HG02938 (cell line): ENCODE measurements around the gene COL6A6.
"Not testable (repeated sequence)": the region's sequence is repeated elsewhere in the genome, so short reads cannot be mapped to it uniquely, and the experiment has no call there.

Experiments used
- ATAC-seq: cut with Tn5 transposase; IDR thresholded peaks from one replicate; pipeline ENCODE4 v1.9.1; 2021; ENCODE audit warnings: mild to moderate bottlenecking, moderate library complexity; ENCODE audit not compliant: unreplicated experiment

The COL6A6 gene

GRCh38 chr3:130533247-130533646, 16.3 kb downstream of the COL6A6 start:
- ATAC-seq: no peak

DNA sequence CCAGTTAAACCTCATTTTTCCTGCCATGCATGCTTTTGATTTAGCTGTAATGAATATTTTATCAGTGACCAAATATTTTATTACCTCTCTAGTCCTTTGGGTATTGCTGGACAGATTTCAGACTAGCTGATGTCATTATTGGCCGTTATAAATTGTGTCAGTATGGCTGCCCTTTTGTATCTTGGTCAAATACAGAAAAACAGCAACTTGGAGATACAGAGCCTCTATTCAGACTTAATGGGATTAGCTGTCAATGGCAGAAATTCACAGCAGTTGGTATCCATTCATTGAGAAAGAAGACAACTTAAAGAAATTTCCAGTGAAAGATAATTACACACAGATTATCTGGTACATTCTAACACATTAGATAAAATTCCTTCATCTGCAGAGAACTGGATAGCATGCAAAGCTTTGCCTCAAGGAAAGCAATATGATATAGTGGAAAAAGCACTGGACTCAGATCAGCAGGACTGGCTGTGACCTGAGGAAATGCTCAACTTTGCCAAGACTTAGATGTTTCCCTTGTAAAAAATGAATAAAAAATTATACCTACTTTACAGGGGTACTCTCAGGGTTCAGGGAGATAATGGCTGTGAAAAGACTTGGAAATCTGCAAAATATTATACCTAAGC, 20.8 kb downstream of the COL6A6 start:
- ATAC-seq: no peak

DNA sequence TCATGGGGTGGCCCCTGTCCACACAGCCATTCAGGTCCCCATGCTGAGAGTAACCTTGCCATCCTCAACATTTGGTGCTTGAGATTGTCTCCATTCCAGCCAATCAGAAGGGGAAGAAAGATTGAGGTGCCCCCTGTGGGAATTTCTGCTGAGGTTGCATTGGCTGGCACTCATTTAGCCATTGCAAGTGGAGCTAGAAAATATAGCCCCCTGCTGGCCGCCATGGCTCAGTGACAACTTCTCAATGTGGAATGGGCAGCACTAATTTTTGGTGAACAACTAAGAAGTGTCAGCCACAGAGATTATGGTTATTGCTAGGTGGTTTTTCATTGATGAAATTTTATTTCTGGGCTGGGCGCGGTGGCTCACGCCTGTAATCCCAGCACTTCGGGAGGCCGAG, 22.0 kb downstream of the COL6A6 start:
- peak; percentile 63 for ATAC-seq

- peak; percentile 59 for ATAC-seq
Measured at GRCh38 chr3:130543322-130543721, 26.3 kb downstream of the COL6A6 start.

DNA sequence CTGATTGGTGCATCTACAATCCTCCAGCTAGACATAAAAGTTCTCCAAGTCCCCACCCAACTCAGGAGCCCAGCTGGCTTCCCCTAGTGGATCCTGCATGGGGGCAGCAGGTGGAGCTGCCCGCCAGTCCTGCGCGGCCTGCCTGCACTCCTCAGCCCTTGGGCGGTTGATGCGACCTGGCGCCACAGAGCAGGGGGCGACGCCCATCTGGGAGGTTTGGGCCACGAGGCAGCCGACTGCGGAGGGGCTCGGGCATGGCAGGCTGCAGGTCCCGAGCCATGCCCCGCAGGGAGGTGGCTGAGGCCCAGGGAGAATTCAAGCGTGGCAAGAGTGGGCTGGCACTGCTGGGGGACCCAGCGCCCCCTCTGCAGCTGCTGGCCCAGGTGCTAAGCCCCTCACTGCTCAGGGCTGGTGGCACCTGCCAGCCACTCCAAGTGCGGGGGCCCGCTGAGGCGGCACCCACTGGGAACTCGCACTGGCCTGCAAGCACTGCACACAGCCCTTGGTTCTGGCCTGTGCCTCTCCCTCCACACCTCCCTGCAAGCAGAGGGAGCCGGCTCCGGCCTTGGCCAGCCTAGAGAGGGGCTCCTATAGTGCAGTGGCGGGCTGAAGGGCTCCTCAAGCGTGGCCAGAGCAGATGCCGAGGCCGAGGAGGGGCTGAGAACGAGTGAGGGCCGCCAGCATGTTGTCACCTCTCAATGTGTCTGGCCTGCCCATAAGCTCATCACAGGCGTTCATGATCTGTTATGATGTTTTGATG, 30.1 kb downstream of the COL6A6 start:
- ATAC-seq: no peak

DNA sequence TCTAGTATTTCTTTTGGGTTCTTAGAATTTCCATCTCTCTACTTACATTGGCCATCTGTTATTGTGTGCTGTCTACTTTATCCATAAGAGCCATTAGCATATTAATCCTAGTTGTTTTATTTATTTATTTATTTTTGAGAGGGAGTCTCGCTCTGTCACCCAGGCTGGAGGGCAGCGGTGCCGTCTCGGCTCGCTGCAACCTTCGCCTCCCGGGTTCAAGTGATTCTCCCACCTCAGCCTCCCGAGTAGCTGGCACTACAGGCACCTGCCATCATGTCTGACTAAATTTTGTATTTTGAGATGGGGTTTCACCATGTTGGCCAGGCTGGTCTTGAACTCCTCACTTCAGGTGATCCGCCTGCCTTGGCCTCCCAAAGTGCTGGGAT, 30.7 kb downstream of the COL6A6 start:
- ATAC-seq: not testable (repeated sequence)

DNA sequence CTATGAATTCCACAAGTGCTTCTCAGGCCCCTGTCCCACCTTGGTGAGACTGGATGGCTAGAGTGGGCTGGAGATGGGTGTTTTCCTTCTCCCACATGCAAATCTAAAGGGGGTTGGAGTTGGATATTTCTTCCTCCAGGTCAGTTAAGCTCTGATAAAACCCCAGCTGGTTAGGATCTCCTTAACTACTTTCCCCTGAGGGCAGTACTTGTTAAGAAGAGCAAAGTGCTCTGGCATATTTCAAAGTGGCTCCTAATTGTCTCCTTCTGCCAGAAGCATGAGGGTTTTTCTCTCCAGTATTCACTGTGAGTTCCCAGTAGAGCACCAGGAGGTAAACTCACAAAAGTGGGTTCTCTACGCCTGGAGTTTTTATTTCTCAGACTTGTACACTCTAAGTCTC, 31.4 kb downstream of the COL6A6 start:
- ATAC-seq: no peak

DNA sequence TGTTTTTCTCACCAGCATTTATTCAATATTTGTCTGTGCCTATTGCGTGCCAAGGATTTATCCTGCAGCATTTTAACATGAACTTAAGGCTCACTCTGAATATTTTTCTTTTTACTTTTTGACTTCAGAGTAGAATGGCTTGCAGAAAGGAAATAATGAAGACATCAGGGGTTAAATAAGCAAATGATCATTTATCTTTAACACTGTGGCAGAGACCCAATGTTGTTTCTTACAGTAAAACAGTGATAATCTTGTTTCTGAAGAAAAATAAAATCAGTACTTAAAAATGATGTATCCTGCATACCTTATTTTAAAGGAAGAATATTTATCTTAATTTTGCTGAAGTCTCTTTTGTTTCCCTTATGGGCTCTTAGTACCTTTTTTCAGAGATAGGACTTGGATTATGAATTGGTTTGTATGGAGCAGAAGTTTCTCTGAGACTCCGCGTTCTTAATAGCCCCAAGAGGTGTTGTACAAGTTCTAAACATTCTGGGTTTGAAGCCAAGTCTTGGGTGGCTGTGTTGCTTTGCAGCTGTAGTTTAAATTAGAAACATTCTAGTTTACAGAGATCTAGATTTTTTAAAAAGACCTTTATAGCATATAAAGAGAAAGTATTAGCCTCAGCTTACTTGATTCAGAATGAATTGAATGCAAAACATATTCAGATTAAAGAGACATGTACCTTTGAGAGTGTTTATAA, 40.5 kb downstream of the COL6A6 start:
- ATAC-seq: no peak

GRCh38 chr3:130558366-130558765, 41.4 kb downstream of the COL6A6 start:
- no peak for ATAC-seq

DNA sequence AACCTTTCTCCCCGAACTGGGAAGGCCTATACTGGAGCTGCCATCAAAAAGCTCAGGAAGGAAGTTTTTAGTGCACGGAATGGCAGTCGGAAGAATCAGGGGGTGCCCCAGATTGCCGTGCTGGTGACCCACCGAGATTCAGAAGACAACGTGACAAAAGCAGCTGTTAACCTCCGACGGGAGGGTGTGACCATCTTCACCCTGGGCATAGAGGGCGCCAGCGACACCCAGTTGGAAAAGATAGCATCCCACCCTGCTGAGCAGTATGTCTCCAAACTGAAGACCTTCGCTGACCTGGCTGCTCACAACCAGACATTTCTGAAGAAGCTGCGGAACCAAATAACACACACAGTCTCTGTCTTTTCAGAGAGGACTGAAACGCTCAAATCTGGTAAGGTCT, 48.2 kb downstream of the COL6A6 start:
- no peak for ATAC-seq
